Measurements from ENCODE around the gene GPI. TPM values are rescaled to one million over a fixed set of nuclear protein-coding genes. Genes with fewer than 3 reads are reported as not detected.

GPI gene
- total RNA-seq, 1 experiment from 2014 or later: 370 TPM

DNA sequence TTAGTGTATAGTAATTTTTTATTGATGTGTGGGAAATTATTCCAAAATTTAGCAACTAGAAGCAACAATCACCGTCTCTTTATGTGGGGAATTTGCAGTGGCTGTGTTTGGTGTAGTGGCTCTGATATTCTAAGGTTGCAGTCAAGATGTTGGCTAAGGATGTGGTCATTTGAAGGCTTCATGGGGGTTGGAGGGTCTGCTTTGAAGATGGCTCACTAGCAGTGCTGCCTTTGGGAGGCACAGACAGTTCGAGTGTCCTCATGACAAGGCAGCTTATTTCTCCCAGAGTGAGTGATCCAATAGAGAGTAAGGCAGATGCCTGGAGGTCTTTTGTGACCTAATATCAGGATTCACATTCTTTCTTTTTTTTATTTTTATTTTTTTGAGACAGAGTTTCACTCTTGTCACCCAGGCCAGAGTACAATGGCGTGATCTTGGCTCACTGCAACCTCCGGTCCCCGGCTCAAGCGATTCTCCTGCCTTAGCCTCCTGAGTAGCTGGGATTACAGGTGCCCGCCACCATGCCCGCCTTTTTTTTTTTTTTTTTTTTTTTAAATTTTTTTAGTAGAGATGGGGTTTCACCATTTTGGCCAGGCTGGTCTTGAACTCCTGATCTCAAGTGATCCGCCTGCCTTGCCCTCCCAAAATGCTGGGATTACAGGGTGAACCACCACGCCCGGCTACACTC lies 8.7 kb downstream of the GPI start:
- no peak overlapping the region for H3K4me3 ChIP-seq (ENCODE audit: low read depth in 2 of 2, low read length in 2 of 2)
- in situ Hi-C loops (cut with HindIII; ENCODE audit: low pct_unique_long_range_greater_than_20kb, low sequenced_read_pairs): no loop called here
- no peaks in the 10 kb centered on the region for H3K4me1 ChIP-seq (ENCODE audit: control insufficient read depth, insufficient read depth, low read length)
- H3K27me3 ChIP-seq (ENCODE audit: control insufficient read depth, insufficient read depth, low read length): no peaks in the 10 kb centered on the region
- H3K9me3 ChIP-seq (ENCODE audit: control insufficient read depth, insufficient read depth, low read depth, low read length): no peaks in the 10 kb centered on the region
- DNase-seq (ENCODE audit: low read depth, low spot score) (no peak), ATAC-seq (no peak)
- CTCF ChIA-PET: no interaction called here
- intact Hi-C loops (cut with micrococcal nuclease; ENCODE audit: unreplicated experiment): no loop called here
- H3K27ac ChIP-seq (ENCODE audit: low read length): no peak overlapping the region
- POLR2A ChIA-PET: no interaction called here
- H3K36me3 ChIP-seq (ENCODE audit: control insufficient read depth, insufficient read depth, low read length): peaks cover 6% of the 10 kb centered on the region
- TF ChIP-seq, protein P1, sequence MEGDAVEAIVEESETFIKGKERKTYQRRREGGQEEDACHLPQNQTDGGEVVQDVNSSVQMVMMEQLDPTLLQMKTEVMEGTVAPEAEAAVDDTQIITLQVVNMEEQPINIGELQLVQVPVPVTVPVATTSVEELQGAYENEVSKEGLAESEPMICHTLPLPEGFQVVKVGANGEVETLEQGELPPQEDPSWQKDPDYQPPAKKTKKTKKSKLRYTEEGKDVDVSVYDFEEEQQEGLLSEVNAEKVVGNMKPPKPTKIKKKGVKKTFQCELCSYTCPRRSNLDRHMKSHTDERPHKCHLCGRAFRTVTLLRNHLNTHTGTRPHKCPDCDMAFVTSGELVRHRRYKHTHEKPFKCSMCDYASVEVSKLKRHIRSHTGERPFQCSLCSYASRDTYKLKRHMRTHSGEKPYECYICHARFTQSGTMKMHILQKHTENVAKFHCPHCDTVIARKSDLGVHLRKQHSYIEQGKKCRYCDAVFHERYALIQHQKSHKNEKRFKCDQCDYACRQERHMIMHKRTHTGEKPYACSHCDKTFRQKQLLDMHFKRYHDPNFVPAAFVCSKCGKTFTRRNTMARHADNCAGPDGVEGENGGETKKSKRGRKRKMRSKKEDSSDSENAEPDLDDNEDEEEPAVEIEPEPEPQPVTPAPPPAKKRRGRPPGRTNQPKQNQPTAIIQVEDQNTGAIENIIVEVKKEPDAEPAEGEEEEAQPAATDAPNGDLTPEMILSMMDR (IDR thresholded peaks at IDR 0.05): no peak
- TF ChIP-seq, protein P2, sequence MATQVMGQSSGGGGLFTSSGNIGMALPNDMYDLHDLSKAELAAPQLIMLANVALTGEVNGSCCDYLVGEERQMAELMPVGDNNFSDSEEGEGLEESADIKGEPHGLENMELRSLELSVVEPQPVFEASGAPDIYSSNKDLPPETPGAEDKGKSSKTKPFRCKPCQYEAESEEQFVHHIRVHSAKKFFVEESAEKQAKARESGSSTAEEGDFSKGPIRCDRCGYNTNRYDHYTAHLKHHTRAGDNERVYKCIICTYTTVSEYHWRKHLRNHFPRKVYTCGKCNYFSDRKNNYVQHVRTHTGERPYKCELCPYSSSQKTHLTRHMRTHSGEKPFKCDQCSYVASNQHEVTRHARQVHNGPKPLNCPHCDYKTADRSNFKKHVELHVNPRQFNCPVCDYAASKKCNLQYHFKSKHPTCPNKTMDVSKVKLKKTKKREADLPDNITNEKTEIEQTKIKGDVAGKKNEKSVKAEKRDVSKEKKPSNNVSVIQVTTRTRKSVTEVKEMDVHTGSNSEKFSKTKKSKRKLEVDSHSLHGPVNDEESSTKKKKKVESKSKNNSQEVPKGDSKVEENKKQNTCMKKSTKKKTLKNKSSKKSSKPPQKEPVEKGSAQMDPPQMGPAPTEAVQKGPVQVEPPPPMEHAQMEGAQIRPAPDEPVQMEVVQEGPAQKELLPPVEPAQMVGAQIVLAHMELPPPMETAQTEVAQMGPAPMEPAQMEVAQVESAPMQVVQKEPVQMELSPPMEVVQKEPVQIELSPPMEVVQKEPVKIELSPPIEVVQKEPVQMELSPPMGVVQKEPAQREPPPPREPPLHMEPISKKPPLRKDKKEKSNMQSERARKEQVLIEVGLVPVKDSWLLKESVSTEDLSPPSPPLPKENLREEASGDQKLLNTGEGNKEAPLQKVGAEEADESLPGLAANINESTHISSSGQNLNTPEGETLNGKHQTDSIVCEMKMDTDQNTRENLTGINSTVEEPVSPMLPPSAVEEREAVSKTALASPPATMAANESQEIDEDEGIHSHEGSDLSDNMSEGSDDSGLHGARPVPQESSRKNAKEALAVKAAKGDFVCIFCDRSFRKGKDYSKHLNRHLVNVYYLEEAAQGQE (IDR thresholded peaks at IDR 0.05; ENCODE audit: insufficient read depth in 1 of 2, low read depth in 2 of 2, low read length in 1 of 2): no peak
- TF ChIP-seq SIN3A (IDR thresholded peaks at IDR 0.05; ENCODE audit: borderline replicate concordance, insufficient read depth, low read depth, low read length): no peak
- no peak for TF ChIP-seq TCF7L2 (IDR thresholded peaks at IDR 0.05; ENCODE audit: low read depth, low read length)
- TF ChIP-seq POLR2AphosphoS5 (IDR thresholded peaks at IDR 0.05; ENCODE audit: low read depth, low read length): no peak
- BruUV-seq (replicated peaks): TSS peak; percentile 50

DNA sequence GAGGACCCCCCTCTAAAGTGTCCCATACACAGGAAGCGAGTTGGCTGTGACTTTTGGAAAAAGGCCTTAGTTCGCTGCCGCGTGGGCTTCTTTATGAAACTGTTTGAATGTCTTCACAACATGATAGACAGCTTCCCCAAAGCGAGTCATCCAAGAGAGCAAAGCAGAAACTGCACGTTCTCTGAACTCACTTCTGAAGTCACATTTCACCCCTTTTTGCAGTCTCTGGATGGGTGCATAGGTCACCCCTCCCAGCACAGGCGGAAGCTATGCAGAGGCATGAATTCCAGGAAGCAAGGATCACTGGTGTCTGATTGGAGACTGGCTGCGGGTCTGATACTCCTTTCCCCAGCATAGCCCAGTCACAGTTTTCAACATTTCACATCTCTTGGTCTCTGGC lies 10.6 kb downstream of the GPI start:
- Histone ChIP-seq H3K9me3 (ENCODE audit: control insufficient read depth, insufficient read depth, low read depth, low read length) (no peaks in the 10 kb centered on the region), H3K36me3 (ENCODE audit: control insufficient read depth, insufficient read depth, low read length) (peaks cover 15% of the 10 kb centered on the region), H3K4me3 (ENCODE audit: low read depth in 2 of 2, low read length in 2 of 2) (no peak overlapping the region), H3K4me1 (ENCODE audit: control insufficient read depth, insufficient read depth, low read length) (no peaks in the 10 kb centered on the region), H3K27me3 (ENCODE audit: control insufficient read depth, insufficient read depth, low read length) (no peaks in the 10 kb centered on the region), H3K27ac (ENCODE audit: low read length) (no peak overlapping the region)
- intact Hi-C loops (cut with micrococcal nuclease; ENCODE audit: unreplicated experiment): no loop called here
- ATAC-seq (no peak), DNase-seq (ENCODE audit: low read depth, low spot score) (no peak)
- BruUV-seq (replicated peaks): no TSS peak
- ChIA-PET POLR2A (no interaction called here), CTCF (no interaction called here)
- in situ Hi-C loops (cut with HindIII; ENCODE audit: low pct_unique_long_range_greater_than_20kb, low sequenced_read_pairs): no loop called here
- TF ChIP-seq, protein P1 (IDR thresholded peaks at IDR 0.05): no peak
- TF ChIP-seq TCF7L2 (IDR thresholded peaks at IDR 0.05; ENCODE audit: low read depth, low read length): no peak
- TF ChIP-seq, protein P2 (IDR thresholded peaks at IDR 0.05; ENCODE audit: insufficient read depth in 1 of 2, low read depth in 2 of 2, low read length in 1 of 2): no peak
- TF ChIP-seq SIN3A (IDR thresholded peaks at IDR 0.05; ENCODE audit: borderline replicate concordance, insufficient read depth, low read depth, low read length): no peak
- TF ChIP-seq POLR2AphosphoS5 (IDR thresholded peaks at IDR 0.05; ENCODE audit: low read depth, low read length): no peak

Data from Panc1 (cell line).